Vagina (tissue), 2 donors: ENCODE data around the gene XRN1. TPM values are rescaled to one million over a fixed set of nuclear protein-coding genes. Genes with fewer than 3 reads are reported as not detected.
"Not testable (repeated sequence)": the region's sequence is repeated elsewhere in the genome, so short reads cannot be mapped to it uniquely, and the experiment has no call there.

Experiments used
- DNase-seq, 2 donors: peaks; one replicate each; pipeline ENCODE4 v3.0.0-alpha.2; 2017; ENCODE audit errors: extremely low spot score in 2 of 2
- H3K27ac ChIP-seq: fragments of 200-600 bp; sonication (generic); one replicate; pipeline ENCODE4 v1.5.1; 2019
- H3K27me3 ChIP-seq: fragments of 200-600 bp; sonication (generic); one replicate; pipeline ENCODE4 v1.5.1; 2019
- H3K36me3 ChIP-seq, 2 donors: fragments of 200-600 bp; sonication (generic); one replicate each; pipeline ENCODE4 v1.5.1; 2017 to 2019
- H3K4me1 ChIP-seq: fragments of 200-600 bp; sonication (generic); one replicate; pipeline ENCODE4 v1.5.1; 2019
- H3K4me3 ChIP-seq, 2 donors: fragments of 200-600 bp; sonication (generic); 1 replicate in 1 of 2; 2 replicates in 1 of 2; pipeline ENCODE4 v1.5.1; 2016 to 2019
- H3K9me3 ChIP-seq: fragments of 200-600 bp; sonication (generic); one replicate; pipeline ENCODE4 v1.5.1; 2019
- POLR2A ChIP-seq, 2 donors: fragments of 450-650 bp; IDR thresholded peaks; one replicate each; pipeline ENCODE4 v1.6.1; 2017; ENCODE audit warnings: antibody characterized with exemption in 2 of 2, mild to moderate bottlenecking in 2 of 2, moderate library complexity in 2 of 2
- POLR2AphosphoS5 ChIP-seq, 2 donors: sonication (generic); formaldehyde crosslinking; IDR thresholded peaks; one replicate each; pipeline ENCODE4 v1.9.0; 2017; ENCODE audit warnings: antibody characterized with exemption in 2 of 2, mild to moderate bottlenecking in 2 of 2, low read depth in 1 of 2; ENCODE audit not compliant: insufficient read depth in 1 of 2
- intact Hi-C: fragments of 100-400 bp; cut with DNase I; formaldehyde crosslinking; loops from one replicate; pipeline ENCODE4 v1.15.1; 2023
- total RNA-seq: library from RNA; depleted of rRNA; stranded (reverse); fragments of >200 nt; gene quantifications from one replicate; pipeline ENCODE4 v1.2.3, GENCODE V29; 2016
- TF ChIP-seq, protein P1 (sequence below), 3 experiments: fragments of 450-650 bp in 2 of 3; fragments of 200-600 bp in 1 of 3; sonication (generic) in 1 of 3; IDR thresholded peaks; one replicate each; pipeline ENCODE4 v1.5.1; 2017 to 2019; ENCODE audit warnings: antibody characterized with exemption in 3 of 3, mild to moderate bottlenecking in 2 of 3, moderate library complexity in 2 of 3

XRN1 gene
- total RNA-seq, 1 donor from 2014 or later = 45.7 TPM

DNA sequence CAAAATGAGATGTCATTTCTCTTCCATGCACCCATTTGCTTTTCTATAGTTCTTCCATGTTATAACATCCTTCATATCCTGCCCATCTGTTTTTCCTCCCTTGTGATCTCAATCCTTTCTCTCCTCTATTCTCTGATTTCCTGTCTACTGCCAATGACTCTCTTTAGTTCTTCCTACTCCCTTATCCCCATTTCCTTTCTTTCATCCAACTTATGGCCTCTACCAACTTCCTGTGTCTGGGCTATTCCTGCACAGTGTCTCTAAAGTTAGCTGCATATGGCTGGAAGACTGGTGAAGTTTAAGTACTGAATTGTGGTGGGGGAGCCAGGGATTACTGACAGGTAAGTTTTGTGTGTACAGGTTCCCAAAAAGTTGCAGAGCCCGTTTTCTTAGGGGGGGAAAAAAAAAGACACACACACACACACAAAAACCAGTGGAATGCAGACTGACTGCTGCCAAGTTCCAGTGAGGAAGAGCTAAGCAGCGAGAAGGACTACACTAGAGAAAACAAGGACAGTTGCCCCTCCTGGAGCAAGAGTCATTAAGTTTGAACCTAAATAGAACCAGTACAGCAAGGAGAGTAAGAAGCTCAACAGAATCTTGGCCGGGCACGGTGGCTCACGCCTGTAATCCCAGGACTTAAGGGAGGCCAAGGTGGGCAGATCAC, 28.8 kb downstream of the XRN1 start:
- no peak for TF ChIP-seq POLR2A (IDR thresholded peaks at IDR 0.05)
- TF ChIP-seq, protein P1, sequence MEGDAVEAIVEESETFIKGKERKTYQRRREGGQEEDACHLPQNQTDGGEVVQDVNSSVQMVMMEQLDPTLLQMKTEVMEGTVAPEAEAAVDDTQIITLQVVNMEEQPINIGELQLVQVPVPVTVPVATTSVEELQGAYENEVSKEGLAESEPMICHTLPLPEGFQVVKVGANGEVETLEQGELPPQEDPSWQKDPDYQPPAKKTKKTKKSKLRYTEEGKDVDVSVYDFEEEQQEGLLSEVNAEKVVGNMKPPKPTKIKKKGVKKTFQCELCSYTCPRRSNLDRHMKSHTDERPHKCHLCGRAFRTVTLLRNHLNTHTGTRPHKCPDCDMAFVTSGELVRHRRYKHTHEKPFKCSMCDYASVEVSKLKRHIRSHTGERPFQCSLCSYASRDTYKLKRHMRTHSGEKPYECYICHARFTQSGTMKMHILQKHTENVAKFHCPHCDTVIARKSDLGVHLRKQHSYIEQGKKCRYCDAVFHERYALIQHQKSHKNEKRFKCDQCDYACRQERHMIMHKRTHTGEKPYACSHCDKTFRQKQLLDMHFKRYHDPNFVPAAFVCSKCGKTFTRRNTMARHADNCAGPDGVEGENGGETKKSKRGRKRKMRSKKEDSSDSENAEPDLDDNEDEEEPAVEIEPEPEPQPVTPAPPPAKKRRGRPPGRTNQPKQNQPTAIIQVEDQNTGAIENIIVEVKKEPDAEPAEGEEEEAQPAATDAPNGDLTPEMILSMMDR (IDR thresholded peaks at IDR 0.05) = no peak
- TF ChIP-seq POLR2AphosphoS5 (IDR thresholded peaks at IDR 0.05; ENCODE audit: insufficient read depth in 1 of 2, low read depth in 1 of 2) = no peak
- Histone ChIP-seq H3K27me3 (no peaks in the 10 kb centered on the region), H3K27ac (no peak overlapping the region), H3K4me1 (no peaks in the 10 kb centered on the region), H3K9me3 (no peaks in the 10 kb centered on the region), H3K4me3 (no peak overlapping the region), H3K36me3 (peaks cover under 1 to 48% of the 10 kb centered on the region in 2 donors)
- DNase-seq = no peak
- intact Hi-C loops = no loop called here

DNA sequence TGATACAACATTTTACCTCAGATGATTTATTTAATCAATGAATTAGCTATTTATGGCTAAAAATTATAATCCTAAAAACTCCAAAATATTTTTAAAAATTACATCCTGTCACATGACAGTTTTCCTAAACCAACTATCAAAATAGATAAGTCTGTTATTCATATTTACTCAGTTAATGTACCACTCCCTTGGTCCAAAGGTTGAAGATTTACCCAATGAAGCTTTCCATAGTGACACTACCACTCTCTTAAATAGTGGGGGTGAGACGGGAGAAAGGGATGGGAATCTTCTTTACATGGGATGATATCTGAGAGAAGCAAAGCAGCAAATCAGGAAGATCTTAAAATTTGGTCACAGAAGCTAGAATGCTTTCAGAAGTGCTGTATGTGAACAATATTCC, 30.5 kb downstream of the XRN1 start:
- TF ChIP-seq POLR2A (IDR thresholded peaks at IDR 0.05) = no peak
- no peak for TF ChIP-seq POLR2AphosphoS5 (IDR thresholded peaks at IDR 0.05; ENCODE audit: insufficient read depth in 1 of 2, low read depth in 1 of 2)
- TF ChIP-seq, protein P1 (IDR thresholded peaks at IDR 0.05) = no peak
- Histone ChIP-seq H3K9me3 (no peaks in the 10 kb centered on the region), H3K4me3 (no peak overlapping the region), H3K4me1 (no peaks in the 10 kb centered on the region), H3K27ac (no peak overlapping the region), H3K27me3 (no peaks in the 10 kb centered on the region), H3K36me3 (peaks cover 3 to 57% of the 10 kb centered on the region in 2 donors)
- no peak for DNase-seq
- intact Hi-C loops = no loop called here

GRCh38 chr3:142400537-142400936, 47.3 kb downstream of the XRN1 start:
- peaks cover 7 to 58% of the 10 kb centered on the region in 2 donors for H3K36me3 ChIP-seq
- DNase-seq, H3K4me1 ChIP-seq, H3K4me3 ChIP-seq, H3K9me3 ChIP-seq, H3K27me3 ChIP-seq, intact Hi-C loops, H3K27ac ChIP-seq: not testable (repeated sequence)

GRCh38 chr3:142394921-142395622, 52.8 kb downstream of the XRN1 start:
- TF ChIP-seq, protein P1 (IDR thresholded peaks at IDR 0.05) = no peak
- TF ChIP-seq POLR2AphosphoS5 (IDR thresholded peaks at IDR 0.05; ENCODE audit: insufficient read depth in 1 of 2, low read depth in 1 of 2) (no peak), POLR2A (IDR thresholded peaks at IDR 0.05) (no peak)
- Histone ChIP-seq H3K27me3 (no peaks in the 10 kb centered on the region), H3K4me1 (no peaks in the 10 kb centered on the region), H3K9me3 (no peaks in the 10 kb centered on the region), H3K36me3 (peaks cover 0 to 54% of the 10 kb centered on the region in 2 donors), H3K27ac (no peak overlapping the region), H3K4me3 (no peak overlapping the region)
- no peak for DNase-seq
- intact Hi-C loops = no loop called here

DNA sequence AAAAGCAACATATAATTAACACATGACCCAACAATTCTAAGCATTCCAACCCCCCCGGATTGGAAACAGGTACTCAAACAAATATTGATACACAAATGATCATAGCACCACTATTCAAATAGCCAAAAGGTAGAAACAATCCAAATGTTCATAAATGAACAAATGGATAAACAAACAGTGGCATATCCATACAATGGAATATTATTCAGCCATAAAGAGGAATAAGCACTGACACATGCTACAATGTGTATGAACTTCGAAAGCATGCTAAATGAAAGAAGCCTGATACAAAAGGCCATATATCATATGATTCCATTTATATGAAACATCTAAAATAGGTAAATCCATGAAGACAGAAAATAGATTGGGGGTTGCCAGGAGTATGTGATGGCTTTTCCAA, 62.8 kb downstream of the XRN1 start:
- no peak overlapping the region for H3K27ac ChIP-seq
- no peaks in the 10 kb centered on the region for H3K4me1 ChIP-seq
- H3K27me3 ChIP-seq = no peaks in the 10 kb centered on the region
- peaks cover 0 to 57% of the 10 kb centered on the region in 2 donors for H3K36me3 ChIP-seq
- H3K9me3 ChIP-seq = no peaks in the 10 kb centered on the region
- no peak for DNase-seq
- TF ChIP-seq POLR2AphosphoS5 (IDR thresholded peaks at IDR 0.05; ENCODE audit: insufficient read depth in 1 of 2, low read depth in 1 of 2) (no peak), POLR2A (IDR thresholded peaks at IDR 0.05) (no peak)
- TF ChIP-seq, protein P1 (IDR thresholded peaks at IDR 0.05) = no peak
- intact Hi-C loops = no loop called here
- no peak overlapping the region for H3K4me3 ChIP-seq
